ENCODE measurements around the gene ADAMTSL3.

DNA sequence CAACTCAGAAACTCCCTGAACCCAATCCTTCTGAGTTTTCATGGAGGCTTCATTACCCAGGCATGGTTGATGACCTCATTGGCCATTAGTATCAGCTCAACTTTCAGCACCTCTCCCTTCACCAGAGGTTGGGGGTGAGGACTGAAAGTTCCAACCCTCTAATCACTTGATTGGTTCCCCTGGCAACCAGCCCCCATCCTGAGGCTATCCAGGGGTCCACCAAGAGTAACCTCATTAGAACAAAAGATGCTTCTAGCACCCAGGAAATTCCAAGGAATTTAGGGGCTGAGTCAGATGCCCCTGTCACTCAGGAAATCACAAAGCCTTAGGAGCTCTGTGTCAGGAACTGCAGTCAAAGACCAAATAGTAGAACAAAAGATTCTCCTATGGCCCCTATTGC is 43.8 kb downstream of the ADAMTSL3 start:
- TF ChIP-seq, protein P1, sequence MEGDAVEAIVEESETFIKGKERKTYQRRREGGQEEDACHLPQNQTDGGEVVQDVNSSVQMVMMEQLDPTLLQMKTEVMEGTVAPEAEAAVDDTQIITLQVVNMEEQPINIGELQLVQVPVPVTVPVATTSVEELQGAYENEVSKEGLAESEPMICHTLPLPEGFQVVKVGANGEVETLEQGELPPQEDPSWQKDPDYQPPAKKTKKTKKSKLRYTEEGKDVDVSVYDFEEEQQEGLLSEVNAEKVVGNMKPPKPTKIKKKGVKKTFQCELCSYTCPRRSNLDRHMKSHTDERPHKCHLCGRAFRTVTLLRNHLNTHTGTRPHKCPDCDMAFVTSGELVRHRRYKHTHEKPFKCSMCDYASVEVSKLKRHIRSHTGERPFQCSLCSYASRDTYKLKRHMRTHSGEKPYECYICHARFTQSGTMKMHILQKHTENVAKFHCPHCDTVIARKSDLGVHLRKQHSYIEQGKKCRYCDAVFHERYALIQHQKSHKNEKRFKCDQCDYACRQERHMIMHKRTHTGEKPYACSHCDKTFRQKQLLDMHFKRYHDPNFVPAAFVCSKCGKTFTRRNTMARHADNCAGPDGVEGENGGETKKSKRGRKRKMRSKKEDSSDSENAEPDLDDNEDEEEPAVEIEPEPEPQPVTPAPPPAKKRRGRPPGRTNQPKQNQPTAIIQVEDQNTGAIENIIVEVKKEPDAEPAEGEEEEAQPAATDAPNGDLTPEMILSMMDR (IDR thresholded peaks at IDR 0.05): no peak
- TF ChIP-seq ZFX (IDR thresholded peaks at IDR 0.05; ENCODE audit: borderline replicate concordance): no peak
